HEK293 (cell line): Measurements from ENCODE around the gene GRID2.

ENCODE experiments used
- CTCF ChIA-PET: fragments of 350-600 bp; formaldehyde crosslinking; extraction: SDS; loops from one replicate; lab custom pipeline; 2021; ENCODE audit warnings: antibody characterized with exemption; lab: Yijun Ruan, JAX
- POLR2A ChIA-PET: fragments of 300-600 bp; formaldehyde crosslinking; extraction: SDS; loops from one replicate; lab custom pipeline; 2020; ENCODE audit warnings: antibody characterized with exemption, inconsistent platforms; lab: Yijun Ruan, JAX
- H3K27ac ChIP-seq: fragments of 200-500 bp; sonication (Bioruptor generic); 2 replicates; pipeline ENCODE4 v1.5.1; 2014; ENCODE audit warnings: low read depth, low read length, control low read depth, inconsistent platforms; ENCODE audit errors: extremely low read depth
- H3K36me3 ChIP-seq, 2 experiments: fragments of 200-500 bp in 1 of 2; sonication (Bioruptor generic) in 1 of 2; 1 replicate in 1 of 2; 2 replicates in 1 of 2; pipeline ENCODE4 v1.5.1; 2014 to 2017; ENCODE audit warnings: inconsistent platforms in 2 of 2, low read length in 2 of 2; ENCODE audit not compliant: control insufficient read depth in 2 of 2, insufficient read depth in 1 of 2
- H3K4me1 ChIP-seq: fragments of 200-500 bp; sonication (Bioruptor generic); 2 replicates; pipeline ENCODE4 v1.5.1; 2014; ENCODE audit warnings: mild to moderate bottlenecking, low read length, inconsistent platforms; ENCODE audit not compliant: control insufficient read depth, insufficient read depth
- H3K4me3 ChIP-seq: 2 replicates; pipeline ENCODE4 v1.5.1; 2011; ENCODE audit warnings: low read depth, mild to moderate bottlenecking, control low read depth, low read length, moderate library complexity
- H3K9me3 ChIP-seq: fragments of 200-500 bp; sonication (Bioruptor generic); 2 replicates; pipeline ENCODE4 v1.5.1; 2014; ENCODE audit warnings: low read depth, low read length, inconsistent platforms; ENCODE audit not compliant: control insufficient read depth, insufficient read depth
- ATF2 ChIP-seq: fragments of 450-650 bp; formaldehyde crosslinking; IDR thresholded peaks from 2 replicates; pipeline ENCODE4 v1.5.1; 2016; ENCODE audit warnings: missing biosample characterization, missing genetic modification characterization, low read depth
- HOXC10 ChIP-seq: sonication (generic); formaldehyde crosslinking; IDR thresholded peaks from 2 replicates; pipeline ENCODE4 v1.8.1; 2023; ENCODE audit warnings: mild to moderate bottlenecking, missing genetic modification reagents
- ZBTB21 ChIP-seq: fragments of 450-650 bp; formaldehyde crosslinking; IDR thresholded peaks from 2 replicates; pipeline ENCODE4 v1.5.1; 2017; ENCODE audit warnings: missing biosample characterization, missing genetic modification characterization
- ZBTB49 ChIP-seq: fragments of 450-650 bp; formaldehyde crosslinking; IDR thresholded peaks from 2 replicates; pipeline ENCODE4 v1.5.1; 2016; ENCODE audit warnings: missing biosample characterization, missing genetic modification characterization, low read depth
- ZFP37 ChIP-seq: fragments of 450-650 bp; formaldehyde crosslinking; IDR thresholded peaks from 2 replicates; pipeline ENCODE4 v1.5.1; 2016; ENCODE audit warnings: missing biosample characterization, missing genetic modification characterization
- ZNF112 ChIP-seq: fragments of 450-650 bp; formaldehyde crosslinking; IDR thresholded peaks from 2 replicates; pipeline ENCODE4 v1.5.0; 2017; ENCODE audit warnings: missing biosample characterization, missing genetic modification characterization
- ZNF138 ChIP-seq: fragments of 450-650 bp; formaldehyde crosslinking; IDR thresholded peaks from 2 replicates; pipeline ENCODE4 v1.5.1; 2016; ENCODE audit warnings: missing biosample characterization, missing genetic modification characterization, borderline replicate concordance
- ZNF155 ChIP-seq: fragments of 450-650 bp; formaldehyde crosslinking; IDR thresholded peaks from 2 replicates; pipeline ENCODE4 v1.5.1; 2016; ENCODE audit warnings: missing biosample characterization, missing genetic modification characterization
- ZNF16 ChIP-seq: fragments of 450-650 bp; formaldehyde crosslinking; IDR thresholded peaks from 2 replicates; pipeline ENCODE4 v1.5.1; 2016; ENCODE audit warnings: low read depth, missing biosample characterization, missing genetic modification characterization
- ZNF24 ChIP-seq: fragments of 450-650 bp; formaldehyde crosslinking; IDR thresholded peaks from 2 replicates; pipeline ENCODE4 v1.5.1; 2016; ENCODE audit warnings: missing biosample characterization, missing genetic modification characterization
- ZNF26 ChIP-seq: fragments of 450-650 bp; formaldehyde crosslinking; IDR thresholded peaks from 2 replicates; pipeline ENCODE4 v1.5.1; 2016; ENCODE audit warnings: missing biosample characterization, missing genetic modification characterization
- ZNF362 ChIP-seq: fragments of 450-650 bp; formaldehyde crosslinking; IDR thresholded peaks from 2 replicates; pipeline ENCODE4 v1.5.1; 2016; ENCODE audit warnings: missing biosample characterization, missing genetic modification characterization
- ZNF473 ChIP-seq: fragments of 450-650 bp; formaldehyde crosslinking; IDR thresholded peaks from 2 replicates; pipeline ENCODE4 v1.5.1; 2017; ENCODE audit warnings: missing biosample characterization, missing genetic modification characterization
- ZNF48 ChIP-seq: fragments of 450-650 bp; formaldehyde crosslinking; IDR thresholded peaks from 2 replicates; pipeline ENCODE4 v1.5.1; 2016; ENCODE audit warnings: missing biosample characterization, missing genetic modification characterization
- ZNF558 ChIP-seq: fragments of 450-650 bp; formaldehyde crosslinking; IDR thresholded peaks from 2 replicates; pipeline ENCODE4 v1.5.1; 2016; ENCODE audit warnings: missing biosample characterization, missing genetic modification characterization
- ZNF600 ChIP-seq: fragments of 450-650 bp; formaldehyde crosslinking; IDR thresholded peaks from 2 replicates; pipeline ENCODE4 v1.5.1; 2016; ENCODE audit warnings: missing biosample characterization, missing genetic modification characterization
- ZNF624 ChIP-seq: fragments of 450-650 bp; formaldehyde crosslinking; IDR thresholded peaks from 2 replicates; pipeline ENCODE4 v1.5.1; 2017; ENCODE audit warnings: missing biosample characterization, missing genetic modification characterization
- ZNF830 ChIP-seq: fragments of 450-650 bp; IDR thresholded peaks from 2 replicates; pipeline ENCODE4 v1.5.0; 2018; ENCODE audit warnings: missing biosample characterization, missing genetic modification characterization, low read depth, mild to moderate bottlenecking, moderate library complexity
- ZNF843 ChIP-seq: fragments of 450-650 bp; formaldehyde crosslinking; IDR thresholded peaks from 2 replicates; pipeline ENCODE4 v1.5.1; 2016; ENCODE audit warnings: missing biosample characterization, missing genetic modification characterization
- ZSCAN30 ChIP-seq: fragments of 450-650 bp; IDR thresholded peaks from 2 replicates; pipeline ENCODE4 v1.5.1; 2018; ENCODE audit warnings: missing biosample characterization, mild to moderate bottlenecking, missing genetic modification characterization, moderate library complexity

The GRID2 gene

GRCh38 chr4:93313197-93313596 lies 1009.4 kb downstream of the GRID2 start (continued):
- no peak for TF ChIP-seq ATF2
- TF ChIP-seq ZNF830 (tag by site-specific recombination): no peak
- TF ChIP-seq ZNF843 (tag by site-specific recombination): no peak
- TF ChIP-seq ZNF558 (tag by site-specific recombination): no peak
- no peak for TF ChIP-seq HOXC10
- no peak for TF ChIP-seq ZNF138 (tag by site-specific recombination)

GRCh38 chr4:93317057-93317456 lies 1013.3 kb downstream of the GRID2 start:
- POLR2A ChIA-PET: no interaction called here
- Histone ChIP-seq H3K4me1 (no peaks in the 10 kb centered on the region), H3K27ac (no peak overlapping the region)

GRCh38 chr4:93317561-93317960 lies 1013.8 kb downstream of the GRID2 start:
- Histone ChIP-seq H3K4me1 (no peaks in the 10 kb centered on the region), H3K36me3 (no peaks in the 10 kb centered on the region), H3K27ac (no peak overlapping the region), H3K9me3 (no peaks in the 10 kb centered on the region), H3K4me3 (no peak overlapping the region)
- ChIA-PET CTCF (no interaction called here), POLR2A (no interaction called here)
- no peak for TF ChIP-seq ZNF155 (tag by site-specific recombination)
- TF ChIP-seq ZNF48 (tag by site-specific recombination): no peak
- TF ChIP-seq ZNF600 (tag by site-specific recombination): no peak
- no peak for TF ChIP-seq ZNF24 (tag by site-specific recombination)
- no peak for TF ChIP-seq ZNF473 (tag by site-specific recombination)
- TF ChIP-seq ZNF624 (tag by site-specific recombination): no peak
- no peak for TF ChIP-seq ZNF16 (tag by site-specific recombination)
- TF ChIP-seq ZSCAN30 (tag by site-specific recombination): no peak
- no peak for TF ChIP-seq ZNF112 (tag by site-specific recombination)
- no peak for TF ChIP-seq ZBTB49 (tag by site-specific recombination)
- TF ChIP-seq ZFP37 (tag by site-specific recombination): no peak
- TF ChIP-seq ZBTB21 (tag by site-specific recombination): no peak
- no peak for TF ChIP-seq ZNF26 (tag by site-specific recombination)

More at GRCh38 chr4:93317057-93317456, 1013.3 kb downstream of the GRID2 start:
- H3K9me3 ChIP-seq: no peaks in the 10 kb centered on the region
- CTCF ChIA-PET: no interaction called here
- H3K36me3 ChIP-seq: no peaks in the 10 kb centered on the region
- no peak for TF ChIP-seq ZNF362 (tag by site-specific recombination)
- H3K4me3 ChIP-seq: no peak overlapping the region
